Adrenal gland (tissue), 12 donors: ENCODE results near the gene DIAPH2. TPM values are rescaled to one million over a fixed set of nuclear protein-coding genes. Genes with fewer than 3 reads are reported as not detected.

Experiments used
- DNase-seq, 7 donors: peaks; one replicate each; pipeline ENCODE4 v3.0.0-alpha.2; 2019 to 2020
- H3K27ac ChIP-seq, 5 donors: fragments of 200-600 bp; sonication (generic) in 4 of 5; 1 replicate in 3 of 5; 2 replicates in 2 of 5; pipeline versions ENCODE4 v1.5.1 to v1.8.0; 2016 to 2020; ENCODE audit warnings: mild to moderate bottlenecking in 1 of 5
- H3K27me3 ChIP-seq: fragments of 200-600 bp; 2 replicates; pipeline ENCODE4 v1.8.0; 2021
- H3K36me3 ChIP-seq, 2 donors: fragments of 200-600 bp; replicated peaks in 1 of 2; 1 replicate in 1 of 2; 2 replicates in 1 of 2; pipeline versions ENCODE4 v1.5.1 to v1.8.0; 2018 to 2022
- H3K4me1 ChIP-seq, 2 donors: fragments of 200-600 bp; replicated peaks in 1 of 2; 1 replicate in 1 of 2; 2 replicates in 1 of 2; pipeline versions ENCODE4 v1.5.1 to v1.8.0; 2018 to 2021
- H3K4me3 ChIP-seq, 4 donors: fragments of 200-600 bp; sonication (generic) in 3 of 4; one replicate each; pipeline ENCODE4 v1.5.1; 2016 to 2018
- H3K9me3 ChIP-seq, 3 donors: fragments of 200-600 bp; sonication (generic) in 1 of 3; replicated peaks in 1 of 3; 1 replicate in 2 of 3; 2 replicates in 1 of 3; pipeline versions ENCODE4 v1.5.1 to v1.8.0; 2016 to 2021
- POLR2A ChIP-seq, 2 donors: fragments of 450-650 bp; IDR thresholded peaks; one replicate each; pipeline ENCODE4 v1.6.1; 2017; ENCODE audit warnings: antibody characterized with exemption in 2 of 2, mild to moderate bottlenecking in 2 of 2, moderate library complexity in 1 of 2
- WGBS, 4 donors: extraction: QIAGEN DNeasy Blood & Tissue Kit in 2 of 4; methylation state at CpG; one replicate each; pipeline versions ENCODE4 v1.1.5 to v1.1.7; 2013 to 2017; 5-methylcytosine and 5-hydroxymethylcytosine counted together
- intact Hi-C, 2 donors: fragments of 100-400 bp; cut with DNase I; formaldehyde crosslinking; loops; one replicate each; pipeline versions ENCODE4 v1.14.1 to v1.15.0; 2022 to 2023
- polyA plus RNA-seq, 3 donors: library from polyadenylated mRNA; stranded (reverse); fragments of 200-250 nt in 2 of 3; fragments of 350-450 nt in 1 of 3; fragmentation: Illumina TruSeq in 1 of 3; extraction: RNeasy Lipid Tissue Mini Kit (QIAGEN cat#74804) in 1 of 3; gene quantifications; one replicate each; pipeline ENCODE4 v1.2.3, GENCODE V29; 2013 to 2014
- total RNA-seq, 9 donors: library from RNA; depleted of rRNA in 4 of 9; stranded (reverse); fragments of >200 nt in 4 of 9; fragments of 120-200 nt in 1 of 9; fragmentation: NEBNext Ultra II Directional in 1 of 9; extraction: Animal tissue kit (Norgen Biotek cat#: 25700) in 1 of 9; gene quantifications; one replicate each; pipeline versions ENCODE4 v1.1.0 to v1.2.4, GENCODE V29; 2013 to 2023
- TF ChIP-seq, protein P1 (sequence below), 6 experiments: fragments of 450-650 bp in 4 of 6; fragments of 200-600 bp in 2 of 6; sonication (generic) in 1 of 6; IDR thresholded peaks; 1 replicate in 5 of 6; 2 replicates in 1 of 6; pipeline versions ENCODE4 v1.5.1 to v1.8.0; 2016 to 2021; ENCODE audit warnings: antibody characterized with exemption in 6 of 6, mild to moderate bottlenecking in 2 of 6, moderate library complexity in 1 of 6
- donor health status: healthy with polysubstance abuse.
- donor health status: Bipolar disorder and iron deficiency.
- donor health status: DM: yes; HTN: yes; CAD: no.
- donor health status: DM: no; HTN: no; CAD: no.
- donor health status: DM: no; HTN: no; CAD: no.
- donor health status: DM: yes; HTN: yes; CAD: no.

The DIAPH2 gene
- total and polyA plus RNA-seq, 12 donors, result 3.2 to 33.3 (median 12.3) TPM

DNA sequence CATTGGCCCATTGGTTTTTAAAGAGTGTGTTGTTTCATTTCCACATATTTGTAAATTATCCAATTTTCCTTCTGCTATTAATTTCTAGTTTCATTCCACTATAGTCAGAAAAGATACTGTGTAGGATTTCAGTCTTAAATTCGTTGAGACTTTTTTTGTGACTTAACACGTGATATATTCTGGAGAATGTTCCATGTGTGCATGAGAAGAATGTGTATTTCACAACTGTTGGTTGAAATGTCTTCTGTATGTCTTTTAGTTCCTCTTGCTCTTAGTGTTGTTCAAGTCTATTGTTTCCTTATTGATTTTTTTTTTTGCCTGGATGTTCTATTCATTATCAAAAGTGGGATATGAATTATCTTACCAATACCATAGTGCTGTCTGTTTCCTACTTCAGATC is 806.0 kb downstream of the DIAPH2 start:
- TF ChIP-seq POLR2A (IDR thresholded peaks at IDR 0.05), result no peak
- TF ChIP-seq, protein P1, sequence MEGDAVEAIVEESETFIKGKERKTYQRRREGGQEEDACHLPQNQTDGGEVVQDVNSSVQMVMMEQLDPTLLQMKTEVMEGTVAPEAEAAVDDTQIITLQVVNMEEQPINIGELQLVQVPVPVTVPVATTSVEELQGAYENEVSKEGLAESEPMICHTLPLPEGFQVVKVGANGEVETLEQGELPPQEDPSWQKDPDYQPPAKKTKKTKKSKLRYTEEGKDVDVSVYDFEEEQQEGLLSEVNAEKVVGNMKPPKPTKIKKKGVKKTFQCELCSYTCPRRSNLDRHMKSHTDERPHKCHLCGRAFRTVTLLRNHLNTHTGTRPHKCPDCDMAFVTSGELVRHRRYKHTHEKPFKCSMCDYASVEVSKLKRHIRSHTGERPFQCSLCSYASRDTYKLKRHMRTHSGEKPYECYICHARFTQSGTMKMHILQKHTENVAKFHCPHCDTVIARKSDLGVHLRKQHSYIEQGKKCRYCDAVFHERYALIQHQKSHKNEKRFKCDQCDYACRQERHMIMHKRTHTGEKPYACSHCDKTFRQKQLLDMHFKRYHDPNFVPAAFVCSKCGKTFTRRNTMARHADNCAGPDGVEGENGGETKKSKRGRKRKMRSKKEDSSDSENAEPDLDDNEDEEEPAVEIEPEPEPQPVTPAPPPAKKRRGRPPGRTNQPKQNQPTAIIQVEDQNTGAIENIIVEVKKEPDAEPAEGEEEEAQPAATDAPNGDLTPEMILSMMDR (IDR thresholded peaks at IDR 0.05), result no peak
- 79 to 89% (median 85%) methylated on average over 2 of the region's 2 CpGs for WGBS, 4 donors

DNA sequence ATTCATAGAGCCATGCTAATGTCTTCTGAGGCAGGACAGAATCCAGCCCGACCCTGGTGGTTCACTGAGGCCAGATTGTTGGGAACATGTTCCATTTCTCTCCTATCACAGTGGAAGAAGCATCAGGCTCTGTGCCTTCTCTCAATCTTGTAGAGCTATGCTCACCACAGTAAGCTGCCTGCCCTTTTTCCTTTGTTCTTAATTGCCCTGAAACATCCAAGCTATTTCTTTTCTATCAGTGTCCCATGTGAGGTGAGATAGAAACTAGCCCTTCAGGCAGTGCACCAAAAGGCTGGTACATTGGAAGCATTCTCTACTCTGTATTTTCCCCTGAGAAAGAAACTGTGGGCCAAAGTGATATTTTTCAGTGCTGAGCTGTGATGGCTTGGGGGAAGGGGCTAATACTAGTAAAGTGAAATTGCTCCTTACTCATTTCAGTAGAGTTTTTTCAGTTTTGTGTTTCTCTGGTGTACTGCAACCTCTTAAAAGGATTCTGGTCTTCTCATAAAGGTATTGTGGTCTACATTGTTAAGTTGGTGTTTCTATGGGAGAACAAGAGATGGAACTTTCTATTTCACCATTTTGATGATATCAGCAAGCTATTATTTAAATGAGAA is 810.2 kb downstream of the DIAPH2 start:
- no peaks in the 10 kb centered on the region for H3K4me1 ChIP-seq
- WGBS, 4 donors, result 79 to 85% (median 83%) methylated on average over 1 of the region's 1 CpG; no CpG with 5 or more reads in 1 of the 4 donors
- TF ChIP-seq POLR2A (IDR thresholded peaks at IDR 0.05), result no peak
- TF ChIP-seq, protein P1 (IDR thresholded peaks at IDR 0.05), result no peak
- no peaks in the 10 kb centered on the region for H3K9me3 ChIP-seq
- no peaks in the 10 kb centered on the region for H3K27me3 ChIP-seq
- H3K27ac ChIP-seq, result no peak overlapping the region
- intact Hi-C loops, result no loop called here
- no peak overlapping the region for H3K4me3 ChIP-seq
- DNase-seq, result no peak
- no peaks in the 10 kb centered on the region for H3K36me3 ChIP-seq

More for the DNA sequence above, 806.0 kb downstream of the DIAPH2 start:
- Histone ChIP-seq H3K27me3 (no peaks in the 10 kb centered on the region), H3K4me3 (no peak overlapping the region), H3K27ac (no peak overlapping the region), H3K36me3 (no peaks in the 10 kb centered on the region), H3K9me3 (no peaks in the 10 kb centered on the region), H3K4me1 (no peaks in the 10 kb centered on the region)
- intact Hi-C loops, result no loop called here
- no peak for DNase-seq

DNA sequence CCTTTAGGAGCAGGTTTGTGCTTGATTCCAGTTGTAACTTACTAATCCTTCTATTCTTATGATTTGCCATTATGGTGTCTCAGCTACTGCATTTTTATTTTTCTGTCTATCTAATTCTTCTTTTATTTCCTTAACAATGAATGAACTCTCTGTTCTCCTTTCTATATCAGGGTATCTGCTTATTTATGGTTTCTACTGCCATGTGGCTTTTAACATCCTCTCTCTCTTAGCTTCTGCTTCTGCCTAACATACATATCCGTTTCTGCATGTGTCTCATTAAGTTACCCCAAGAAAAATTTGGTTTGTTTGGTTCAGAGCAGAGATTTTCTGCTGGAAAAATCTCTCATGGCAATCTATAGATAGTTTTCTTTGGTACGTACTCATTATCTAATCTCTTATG is 813.5 kb downstream of the DIAPH2 start:
- no peak overlapping the region for H3K4me3 ChIP-seq
- no peaks in the 10 kb centered on the region for H3K27me3 ChIP-seq
- TF ChIP-seq, protein P1 (IDR thresholded peaks at IDR 0.05), result no peak
- TF ChIP-seq POLR2A (IDR thresholded peaks at IDR 0.05), result no peak
- DNase-seq, result no peak
- no peaks in the 10 kb centered on the region for H3K36me3 ChIP-seq
- 56 to 84% (median 73%) methylated on average over 2 of the region's 2 CpGs for WGBS, 4 donors
- H3K27ac ChIP-seq, result no peak overlapping the region
- H3K4me1 ChIP-seq, result no peaks in the 10 kb centered on the region
- no peaks in the 10 kb centered on the region for H3K9me3 ChIP-seq
- intact Hi-C loops, result no loop called here

DNA sequence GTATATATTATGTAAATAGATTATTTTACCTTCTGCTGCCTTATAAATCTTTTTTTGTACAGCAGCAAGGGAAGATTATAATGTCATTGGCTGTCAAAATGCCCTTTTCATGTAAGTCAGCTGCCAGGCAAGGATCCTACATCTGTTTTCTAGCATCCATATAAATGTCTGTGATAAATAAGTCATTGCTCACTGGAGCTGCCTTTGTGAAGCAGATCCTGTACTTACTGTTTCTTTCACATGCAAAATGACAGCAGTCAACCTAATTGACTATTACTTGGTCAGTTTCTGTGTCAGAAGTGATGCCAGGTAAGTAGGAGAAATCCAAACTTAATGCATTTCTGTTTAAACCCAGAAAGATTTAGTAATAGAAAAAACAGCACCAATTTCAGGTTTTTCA is 819.8 kb downstream of the DIAPH2 start:
- H3K4me1 ChIP-seq, result no peaks in the 10 kb centered on the region
- no peaks in the 10 kb centered on the region for H3K36me3 ChIP-seq
- TF ChIP-seq, protein P1 (IDR thresholded peaks at IDR 0.05), result no peak
- no peak for TF ChIP-seq POLR2A (IDR thresholded peaks at IDR 0.05)
- no peaks in the 10 kb centered on the region for H3K27me3 ChIP-seq
- H3K4me3 ChIP-seq, result no peak overlapping the region
- intact Hi-C loops, result no loop called here
- H3K27ac ChIP-seq, result no peak overlapping the region
- DNase-seq, result no peak
- no peaks in the 10 kb centered on the region for H3K9me3 ChIP-seq
